ENCODE data around the gene NEK5. TPM values are rescaled to one million over a fixed set of nuclear protein-coding genes. Genes with fewer than 3 reads are reported as not detected.
"Not testable (repeated sequence)": the region's sequence is repeated elsewhere in the genome, so short reads cannot be mapped to it uniquely, and the experiment has no call there.

NEK5 gene
- total and polyA plus RNA-seq, 2 donors, result 0.28 to 0.34 TPM

DNA sequence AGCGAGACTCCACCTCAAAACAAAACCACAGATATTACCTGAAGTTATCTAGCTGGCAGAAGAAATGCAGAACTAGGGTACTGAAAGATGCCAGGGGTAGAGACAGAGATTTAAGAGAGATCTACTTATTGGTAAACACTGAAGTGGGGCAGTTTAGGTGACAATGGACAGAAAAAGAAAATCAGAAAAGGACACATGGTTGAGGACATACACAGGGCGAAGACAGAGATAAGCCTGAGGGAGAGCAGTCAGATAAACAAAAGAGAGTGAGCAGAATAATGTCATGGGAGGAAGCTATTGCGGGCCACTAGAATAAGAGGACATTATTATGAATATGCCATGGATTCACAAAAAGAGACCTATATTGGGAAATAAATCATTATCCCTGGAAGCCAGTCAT is 3.3 kb downstream of the NEK5 start:
- no peak for DNase-seq (ENCODE audit: low read depth in 6 of 9, low spot score in 9 of 9)
- H3K4me1 ChIP-seq (ENCODE audit: control insufficient read depth in 2 of 2, insufficient read depth in 2 of 2, low read length in 2 of 2), result peaks cover 10 to 15% of the 10 kb centered on the region in 2 donors
- H3K36me3 ChIP-seq (ENCODE audit: control insufficient read depth in 2 of 2, insufficient read depth in 2 of 2, low read length in 1 of 2), result no peaks in the 10 kb centered on the region
- H3K27me3 ChIP-seq (ENCODE audit: control insufficient read depth in 2 of 2, insufficient read depth in 1 of 2, low read length in 1 of 2), result peaks cover 4 to 20% of the 10 kb centered on the region in 2 donors
- 96% methylated on average over 3 of the region's 3 CpGs for WGBS
- no peak overlapping the region for H3K4me3 ChIP-seq (ENCODE audit: low read length in 2 of 2)
- H3K9me3 ChIP-seq (ENCODE audit: control insufficient read depth in 2 of 2, insufficient read depth in 1 of 2, low read length in 1 of 2), result peaks cover 0 to 5% of the 10 kb centered on the region in 2 donors
- no peak overlapping the region for H3K27ac ChIP-seq (ENCODE audit: low read depth in 1 of 2, low read length in 1 of 2)

GRCh38 chr13:52118595-52118994 is 10.3 kb downstream of the NEK5 start:
- no peak overlapping the region for H3K4me3 ChIP-seq (ENCODE audit: low read length in 2 of 2)
- no peaks in the 10 kb centered on the region for H3K36me3 ChIP-seq (ENCODE audit: control insufficient read depth in 2 of 2, insufficient read depth in 2 of 2, low read length in 1 of 2)
- DNase-seq (ENCODE audit: low read depth in 6 of 9, low spot score in 9 of 9), result no peak
- no peak overlapping the region for H3K27ac ChIP-seq (ENCODE audit: low read depth in 1 of 2, low read length in 1 of 2)
- 51% methylated on average over 3 of the region's 3 CpGs for whole genome bisulfite sequencing
- H3K4me1 ChIP-seq (ENCODE audit: control insufficient read depth in 2 of 2, insufficient read depth in 2 of 2, low read length in 2 of 2), result no peaks in the 10 kb centered on the region
- H3K27me3 ChIP-seq (ENCODE audit: control insufficient read depth in 2 of 2, insufficient read depth in 1 of 2, low read length in 1 of 2), result no peaks in the 10 kb centered on the region
- no peaks in the 10 kb centered on the region for H3K9me3 ChIP-seq (ENCODE audit: control insufficient read depth in 2 of 2, insufficient read depth in 1 of 2, low read length in 1 of 2)

DNA sequence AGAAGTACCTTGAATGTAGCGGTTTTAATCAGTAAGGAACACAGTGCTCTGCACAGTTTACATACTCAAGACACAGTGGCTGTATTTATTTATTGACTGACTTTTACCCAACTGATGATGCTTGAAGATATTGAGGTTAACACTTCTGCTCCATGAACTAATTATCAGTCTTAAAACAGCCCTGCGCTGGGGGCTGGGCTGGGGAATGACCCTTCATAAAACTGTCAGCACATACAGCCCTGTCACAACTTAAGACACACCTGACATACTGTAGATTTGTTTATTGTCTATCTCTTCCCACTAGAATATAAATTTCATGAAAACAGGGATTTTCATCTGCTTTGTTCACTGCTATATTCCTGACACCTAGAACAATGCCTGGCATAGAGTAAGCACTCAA is 10.8 kb downstream of the NEK5 start:
- Histone ChIP-seq H3K36me3 (ENCODE audit: control insufficient read depth in 2 of 2, insufficient read depth in 2 of 2, low read length in 1 of 2) (no peaks in the 10 kb centered on the region), H3K9me3 (ENCODE audit: control insufficient read depth in 2 of 2, insufficient read depth in 1 of 2, low read length in 1 of 2) (no peaks in the 10 kb centered on the region), H3K27ac (ENCODE audit: low read depth in 1 of 2, low read length in 1 of 2) (no peak overlapping the region), H3K4me3 (ENCODE audit: low read length in 2 of 2) (no peak overlapping the region), H3K27me3 (ENCODE audit: control insufficient read depth in 2 of 2, insufficient read depth in 1 of 2, low read length in 1 of 2) (no peaks in the 10 kb centered on the region), H3K4me1 (ENCODE audit: control insufficient read depth in 2 of 2, insufficient read depth in 2 of 2, low read length in 2 of 2) (no peaks in the 10 kb centered on the region)
- DNase-seq (ENCODE audit: low read depth in 6 of 9, low spot score in 9 of 9), result no peak
- WGBS, result 100% methylated on average over 2 of the region's 2 CpGs

DNA sequence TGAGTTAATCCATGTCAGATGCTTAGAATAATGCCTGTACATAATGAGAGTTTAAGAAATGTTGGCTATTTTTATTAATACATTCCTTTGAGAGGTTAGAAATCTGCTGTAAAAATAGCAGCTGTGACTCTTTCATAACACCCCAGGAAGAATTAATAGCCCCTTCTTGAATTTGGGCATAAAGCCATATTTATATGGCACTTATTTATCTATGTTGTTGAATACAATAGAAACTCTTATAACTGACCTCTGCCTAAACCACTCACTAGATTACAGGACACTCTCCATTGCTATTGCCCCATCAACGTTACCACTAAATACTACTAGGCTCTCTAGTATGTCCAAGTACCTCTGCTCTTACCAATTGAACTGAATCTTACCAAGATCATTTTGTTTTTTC is 16.3 kb downstream of the NEK5 start:
- Histone ChIP-seq H3K36me3 (ENCODE audit: control insufficient read depth in 2 of 2, insufficient read depth in 2 of 2, low read length in 1 of 2) (no peaks in the 10 kb centered on the region), H3K9me3 (ENCODE audit: control insufficient read depth in 2 of 2, insufficient read depth in 1 of 2, low read length in 1 of 2) (no peaks in the 10 kb centered on the region), H3K27ac (ENCODE audit: low read depth in 1 of 2, low read length in 1 of 2) (no peak overlapping the region), H3K4me1 (ENCODE audit: control insufficient read depth in 2 of 2, insufficient read depth in 2 of 2, low read length in 2 of 2) (no peaks in the 10 kb centered on the region), H3K27me3 (ENCODE audit: control insufficient read depth in 2 of 2, insufficient read depth in 1 of 2, low read length in 1 of 2) (no peaks in the 10 kb centered on the region), H3K4me3 (ENCODE audit: low read length in 2 of 2) (no peak overlapping the region)
- DNase-seq (ENCODE audit: low read depth in 6 of 9, low spot score in 9 of 9), result no peak
- WGBS, result 93% methylated on average over 1 of the region's 1 CpG

- Histone ChIP-seq H3K27ac (ENCODE audit: low read depth in 1 of 2, low read length in 1 of 2) (no peak overlapping the region), H3K36me3 (ENCODE audit: control insufficient read depth in 2 of 2, insufficient read depth in 2 of 2, low read length in 1 of 2) (no peaks in the 10 kb centered on the region), H3K4me3 (ENCODE audit: low read length in 2 of 2) (no peak overlapping the region), H3K9me3 (ENCODE audit: control insufficient read depth in 2 of 2, insufficient read depth in 1 of 2, low read length in 1 of 2) (no peaks in the 10 kb centered on the region), H3K27me3 (ENCODE audit: control insufficient read depth in 2 of 2, insufficient read depth in 1 of 2, low read length in 1 of 2) (no peaks in the 10 kb centered on the region), H3K4me1 (ENCODE audit: control insufficient read depth in 2 of 2, insufficient read depth in 2 of 2, low read length in 2 of 2) (no peaks in the 10 kb centered on the region)
- no peak for DNase-seq (ENCODE audit: low read depth in 6 of 9, low spot score in 9 of 9)
- WGBS, result 95% methylated on average over 1 of the region's 1 CpG
Observed at GRCh38 chr13:52109116-52109670, 19.7 kb downstream of the NEK5 start.

DNA sequence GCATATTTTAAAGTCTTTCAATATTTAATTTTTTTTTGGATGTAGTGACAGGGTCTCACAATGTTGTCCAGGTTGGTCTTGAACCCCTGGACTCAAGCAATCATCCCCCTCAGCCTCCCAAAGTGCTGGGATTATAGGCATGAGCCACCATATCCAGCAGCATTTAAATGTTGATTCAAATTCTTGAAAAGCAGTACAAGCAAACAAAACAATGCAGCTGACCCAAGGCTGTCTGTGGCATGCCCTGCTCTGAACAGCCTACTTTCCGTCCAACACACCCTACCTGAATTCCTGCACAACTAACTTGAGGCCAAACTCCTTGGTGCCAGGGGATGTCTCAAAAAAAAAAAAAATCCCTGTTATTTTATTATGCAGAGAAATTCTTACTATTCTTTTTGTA is 23.0 kb downstream of the NEK5 start:
- Histone ChIP-seq H3K36me3 (ENCODE audit: control insufficient read depth in 2 of 2, insufficient read depth in 2 of 2, low read length in 1 of 2) (no peaks in the 10 kb centered on the region), H3K4me1 (ENCODE audit: control insufficient read depth in 2 of 2, insufficient read depth in 2 of 2, low read length in 2 of 2) (no peaks in the 10 kb centered on the region), H3K27me3 (ENCODE audit: control insufficient read depth in 2 of 2, insufficient read depth in 1 of 2, low read length in 1 of 2) (no peaks in the 10 kb centered on the region), H3K27ac (ENCODE audit: low read depth in 1 of 2, low read length in 1 of 2) (no peak overlapping the region), H3K4me3 (ENCODE audit: low read length in 2 of 2) (no peak overlapping the region), H3K9me3 (ENCODE audit: control insufficient read depth in 2 of 2, insufficient read depth in 1 of 2, low read length in 1 of 2) (no peaks in the 10 kb centered on the region)
- WGBS, result 96% methylated on average over 1 of the region's 1 CpG
- no peak for DNase-seq (ENCODE audit: low read depth in 6 of 9, low spot score in 9 of 9)

- no peak for DNase-seq (ENCODE audit: low read depth in 6 of 9, low spot score in 9 of 9)
- no peaks in the 10 kb centered on the region for H3K27me3 ChIP-seq (ENCODE audit: control insufficient read depth in 2 of 2, insufficient read depth in 1 of 2, low read length in 1 of 2)
- H3K4me3 ChIP-seq (ENCODE audit: low read length in 2 of 2), result no peak overlapping the region
- no peaks in the 10 kb centered on the region for H3K9me3 ChIP-seq (ENCODE audit: control insufficient read depth in 2 of 2, insufficient read depth in 1 of 2, low read length in 1 of 2)
- H3K27ac ChIP-seq (ENCODE audit: low read depth in 1 of 2, low read length in 1 of 2), result no peak overlapping the region
- 100% methylated on average over 1 of the region's 1 CpG for WGBS
- no peaks in the 10 kb centered on the region for H3K4me1 ChIP-seq (ENCODE audit: control insufficient read depth in 2 of 2, insufficient read depth in 2 of 2, low read length in 2 of 2)
- H3K36me3 ChIP-seq (ENCODE audit: control insufficient read depth in 2 of 2, insufficient read depth in 2 of 2, low read length in 1 of 2), result no peaks in the 10 kb centered on the region
Observed at GRCh38 chr13:52104624-52105023, 24.2 kb downstream of the NEK5 start.

GRCh38 chr13:52103386-52103785 is 25.5 kb downstream of the NEK5 start:
- WGBS, result 96% methylated on average over 5 of the region's 5 CpGs
- Histone ChIP-seq H3K27me3 (ENCODE audit: control insufficient read depth in 2 of 2, insufficient read depth in 1 of 2, low read length in 1 of 2) (no peaks in the 10 kb centered on the region), H3K4me1 (ENCODE audit: control insufficient read depth in 2 of 2, insufficient read depth in 2 of 2, low read length in 2 of 2) (no peaks in the 10 kb centered on the region), H3K27ac (ENCODE audit: low read depth in 1 of 2, low read length in 1 of 2) (no peak overlapping the region), H3K4me3 (ENCODE audit: low read length in 2 of 2) (no peak overlapping the region), H3K9me3 (ENCODE audit: control insufficient read depth in 2 of 2, insufficient read depth in 1 of 2, low read length in 1 of 2) (no peaks in the 10 kb centered on the region), H3K36me3 (ENCODE audit: control insufficient read depth in 2 of 2, insufficient read depth in 2 of 2, low read length in 1 of 2) (no peaks in the 10 kb centered on the region)
- no peak for DNase-seq (ENCODE audit: low read depth in 6 of 9, low spot score in 9 of 9)

DNA sequence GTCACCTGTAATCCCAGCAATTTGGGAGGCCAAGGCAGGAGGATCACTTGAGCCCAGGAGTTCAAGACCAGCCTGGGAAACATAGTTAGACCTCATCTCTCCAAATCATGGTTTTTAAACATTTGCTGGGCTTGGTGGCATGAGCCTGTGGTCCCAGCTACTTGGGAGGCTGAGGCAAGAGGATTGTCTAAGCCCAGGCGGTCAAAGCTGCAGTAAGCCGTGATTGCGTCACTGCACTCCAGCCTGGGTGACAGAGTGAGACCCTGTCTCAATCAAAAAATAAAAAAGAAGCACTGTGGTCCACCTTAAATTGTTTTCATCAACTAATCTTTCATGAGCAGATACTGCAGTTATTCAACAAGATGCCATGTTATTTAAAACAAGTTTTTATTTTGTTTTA is 26.4 kb downstream of the NEK5 start:
- H3K4me3 ChIP-seq (ENCODE audit: low read length in 2 of 2); H3K9me3 ChIP-seq (ENCODE audit: control insufficient read depth in 2 of 2, insufficient read depth in 1 of 2, low read length in 1 of 2); H3K27ac ChIP-seq (ENCODE audit: low read depth in 1 of 2, low read length in 1 of 2); H3K27me3 ChIP-seq (ENCODE audit: control insufficient read depth in 2 of 2, insufficient read depth in 1 of 2, low read length in 1 of 2); H3K36me3 ChIP-seq (ENCODE audit: control insufficient read depth in 2 of 2, insufficient read depth in 2 of 2, low read length in 1 of 2); H3K4me1 ChIP-seq (ENCODE audit: control insufficient read depth in 2 of 2, insufficient read depth in 2 of 2, low read length in 2 of 2); DNase-seq (ENCODE audit: low read depth in 6 of 9, low spot score in 9 of 9): not testable (repeated sequence)
- 97% methylated on average over 3 of the region's 3 CpGs for WGBS

DNA sequence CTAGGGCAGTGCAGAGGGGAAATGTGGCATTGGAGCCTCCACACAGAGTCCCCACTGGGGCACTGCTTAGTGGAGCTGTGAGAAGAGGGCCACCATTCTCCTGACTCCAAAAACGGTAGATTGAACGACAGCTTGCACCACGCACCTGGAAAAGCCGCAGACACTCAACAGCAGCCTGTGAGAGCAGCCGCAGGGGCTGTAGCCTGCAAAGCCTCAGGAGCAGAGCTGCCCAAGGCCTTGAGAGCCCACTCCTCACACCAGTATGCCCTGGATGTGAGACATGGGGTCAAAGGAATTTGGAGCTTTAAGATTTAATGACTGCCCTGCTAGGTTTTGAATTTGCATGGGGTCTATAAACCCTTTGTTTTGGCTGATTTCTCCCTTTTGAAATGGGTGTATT is 31.7 kb downstream of the NEK5 start:
- H3K27ac ChIP-seq (ENCODE audit: low read depth in 1 of 2, low read length in 1 of 2), result no peak overlapping the region
- H3K36me3 ChIP-seq (ENCODE audit: control insufficient read depth in 2 of 2, insufficient read depth in 2 of 2, low read length in 1 of 2), result no peaks in the 10 kb centered on the region
- 98% methylated on average over 5 of the region's 5 CpGs for WGBS
- H3K4me1 ChIP-seq (ENCODE audit: control insufficient read depth in 2 of 2, insufficient read depth in 2 of 2, low read length in 2 of 2), result no peaks in the 10 kb centered on the region
- H3K9me3 ChIP-seq (ENCODE audit: control insufficient read depth in 2 of 2, insufficient read depth in 1 of 2, low read length in 1 of 2), result no peaks in the 10 kb centered on the region
- H3K4me3 ChIP-seq (ENCODE audit: low read length in 2 of 2), result no peak overlapping the region
- no peak for DNase-seq (ENCODE audit: low read depth in 6 of 9, low spot score in 9 of 9)
- no peaks in the 10 kb centered on the region for H3K27me3 ChIP-seq (ENCODE audit: control insufficient read depth in 2 of 2, insufficient read depth in 1 of 2, low read length in 1 of 2)
